Nephron progenitor cell (in vitro differentiated cells): ENCODE results near the gene ARL17A.
A peak's percentile ranks its signal among the peaks of the same experiment; 100 is the strongest.
"Not testable (repeated sequence)": the region's sequence is repeated elsewhere in the genome, so short reads cannot be mapped to it uniquely, and the experiment has no call there.

ENCODE experiments used
- DNase-seq: peaks from one replicate; pipeline ENCODE4 v3.0.0; 2021
- H3K27ac Mint-ChIP-seq: 2 replicates; pipeline ENCODE4 v1.8.0; 2021; ENCODE audit warnings: mild to moderate bottlenecking, moderate library complexity, mixed read lengths
- H3K27me3 Mint-ChIP-seq: 2 replicates; pipeline ENCODE4 v1.8.0; 2021; ENCODE audit warnings: mild to moderate bottlenecking, low read depth, mixed read lengths; ENCODE audit not compliant: poor library complexity
- H3K36me3 Mint-ChIP-seq: 2 replicates; pipeline ENCODE4 v1.8.0; 2021; ENCODE audit warnings: low read depth, mixed read lengths
- H3K4me1 Mint-ChIP-seq: 2 replicates; pipeline ENCODE4 v1.8.0; 2021; ENCODE audit warnings: mixed read lengths
- H3K4me3 Mint-ChIP-seq: 2 replicates; pipeline ENCODE4 v1.8.0; 2021; ENCODE audit warnings: mild to moderate bottlenecking, moderate library complexity, mixed read lengths
- H3K9me3 Mint-ChIP-seq: 2 replicates; pipeline ENCODE4 v1.8.0; 2021; ENCODE audit warnings: mild to moderate bottlenecking, moderate library complexity, mixed read lengths

Gene ARL17A

GRCh38 chr17:46579083-46580075 is at the start of gene ARL17A:
Gene ARL17A (minus strand): TSS chr17:46579691. CDS start chr17:46576322, 3,369 bp downstream.
- H3K4me3 Mint-ChIP-seq, H3K9me3 Mint-ChIP-seq: not testable (repeated sequence)
- peak; percentile 65 for DNase-seq

DNA sequence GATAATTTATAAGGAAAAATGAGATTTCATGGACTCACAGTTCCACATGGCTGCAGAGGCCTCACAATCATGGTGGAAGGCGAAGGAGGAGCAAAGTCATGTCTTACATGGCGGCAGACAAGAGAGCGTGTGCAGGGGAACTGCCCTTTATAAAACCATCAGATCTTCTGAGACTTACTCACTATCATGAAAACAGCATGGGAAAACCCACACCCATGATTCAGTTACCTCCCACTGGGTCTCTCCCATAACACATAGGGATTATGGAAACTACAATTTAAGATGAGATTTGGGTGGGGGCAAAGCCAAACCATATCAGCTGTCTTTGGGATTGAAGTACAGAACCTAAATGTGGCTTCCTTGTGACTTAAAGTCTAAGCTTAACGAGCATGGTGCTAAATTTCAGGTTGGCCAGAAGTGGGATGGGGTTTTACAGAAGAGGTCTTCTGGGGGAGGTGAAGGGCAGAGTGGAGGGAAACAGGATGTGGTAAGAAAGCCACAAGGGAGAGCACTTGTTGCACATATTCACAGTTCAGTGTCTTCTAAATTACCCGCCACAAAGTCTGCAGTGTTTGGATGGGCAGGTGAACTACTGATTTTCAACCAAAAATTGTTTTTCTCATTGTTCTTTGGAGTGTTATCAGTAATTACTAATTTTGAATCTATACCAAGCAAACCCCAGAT is 49.4 kb upstream of the ARL17A start:
- H3K27me3 Mint-ChIP-seq, DNase-seq, H3K9me3 Mint-ChIP-seq, H3K36me3 Mint-ChIP-seq, H3K27ac Mint-ChIP-seq, H3K4me3 Mint-ChIP-seq, H3K4me1 Mint-ChIP-seq: not testable (repeated sequence)

More at GRCh38 chr17:46579083-46580075, at the start of gene ARL17A:
- not testable (repeated sequence) for H3K36me3 Mint-ChIP-seq, H3K27ac Mint-ChIP-seq, H3K4me1 Mint-ChIP-seq, H3K27me3 Mint-ChIP-seq

- not testable (repeated sequence) for DNase-seq, H3K27ac Mint-ChIP-seq, H3K36me3 Mint-ChIP-seq, H3K9me3 Mint-ChIP-seq, H3K4me3 Mint-ChIP-seq, H3K4me1 Mint-ChIP-seq, H3K27me3 Mint-ChIP-seq
Measured at GRCh38 chr17:46627452-46627851, 48.0 kb upstream of the ARL17A start.

DNA sequence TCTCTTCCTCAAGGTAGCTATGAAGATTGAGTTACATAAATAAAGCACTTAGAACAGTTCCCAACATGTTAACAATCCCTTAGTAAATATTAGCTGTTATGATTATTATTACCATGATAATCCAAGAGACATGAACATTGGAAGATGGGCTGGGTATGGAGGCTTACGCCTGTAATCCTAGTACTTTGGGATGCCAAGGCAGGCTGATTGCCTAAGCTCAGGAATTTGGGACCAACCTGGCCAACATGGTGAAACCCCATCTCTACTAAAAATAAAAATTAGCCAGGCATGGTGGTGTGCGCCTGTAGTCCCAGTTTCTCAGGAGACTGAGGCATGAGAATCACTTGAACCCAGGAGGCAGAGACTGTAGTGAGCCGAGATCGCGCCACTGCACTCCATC is 45.2 kb upstream of the ARL17A start:
- H3K27ac Mint-ChIP-seq, H3K36me3 Mint-ChIP-seq, H3K4me3 Mint-ChIP-seq, DNase-seq, H3K9me3 Mint-ChIP-seq, H3K27me3 Mint-ChIP-seq, H3K4me1 Mint-ChIP-seq: not testable (repeated sequence)

DNA sequence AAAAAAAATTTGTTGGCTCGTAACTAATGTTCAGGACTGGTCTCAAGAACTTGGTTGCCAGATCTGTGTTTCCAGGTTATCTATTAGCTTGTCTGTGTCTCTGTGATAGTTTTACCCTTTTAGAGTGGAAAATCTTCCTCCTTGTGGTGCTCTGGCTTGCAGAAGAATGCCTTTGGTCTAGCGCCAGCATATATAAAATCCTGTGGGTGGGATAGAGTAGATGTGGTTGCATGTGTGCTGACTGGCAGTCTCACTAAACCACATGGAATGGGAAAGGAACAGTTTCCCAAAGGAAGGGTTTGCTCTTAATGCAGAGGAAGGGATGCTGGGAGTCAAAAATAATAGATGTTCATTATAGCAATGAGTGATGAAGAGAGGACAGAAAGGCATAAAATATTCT is 44.3 kb upstream of the ARL17A start:
- not testable (repeated sequence) for H3K4me1 Mint-ChIP-seq, H3K27ac Mint-ChIP-seq

DNA sequence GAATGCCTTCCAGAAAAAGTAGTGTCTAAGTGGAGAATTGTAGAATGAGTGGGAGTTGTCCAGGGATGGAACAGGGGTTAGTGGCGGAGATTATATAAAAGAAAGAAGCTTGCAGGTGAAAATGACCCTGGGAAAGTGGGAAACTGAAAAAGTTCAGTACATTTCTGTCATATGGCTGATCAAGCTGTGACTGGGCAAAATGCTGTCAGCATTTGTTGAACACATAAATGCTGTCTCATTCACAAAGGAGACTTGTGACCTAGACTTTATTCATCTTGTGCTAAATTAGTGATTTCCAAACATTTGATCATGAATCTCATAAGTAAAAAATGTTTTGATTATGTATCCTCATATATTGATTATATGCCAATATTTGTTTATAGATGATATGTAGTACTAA is 39.5 kb upstream of the ARL17A start:
- H3K36me3 Mint-ChIP-seq, DNase-seq, H3K27ac Mint-ChIP-seq, H3K4me1 Mint-ChIP-seq, H3K9me3 Mint-ChIP-seq, H3K27me3 Mint-ChIP-seq, H3K4me3 Mint-ChIP-seq: not testable (repeated sequence)

More for the DNA sequence above, 44.3 kb upstream of the ARL17A start:
- not testable (repeated sequence) for H3K9me3 Mint-ChIP-seq, H3K27me3 Mint-ChIP-seq, DNase-seq, H3K36me3 Mint-ChIP-seq, H3K4me3 Mint-ChIP-seq

DNA sequence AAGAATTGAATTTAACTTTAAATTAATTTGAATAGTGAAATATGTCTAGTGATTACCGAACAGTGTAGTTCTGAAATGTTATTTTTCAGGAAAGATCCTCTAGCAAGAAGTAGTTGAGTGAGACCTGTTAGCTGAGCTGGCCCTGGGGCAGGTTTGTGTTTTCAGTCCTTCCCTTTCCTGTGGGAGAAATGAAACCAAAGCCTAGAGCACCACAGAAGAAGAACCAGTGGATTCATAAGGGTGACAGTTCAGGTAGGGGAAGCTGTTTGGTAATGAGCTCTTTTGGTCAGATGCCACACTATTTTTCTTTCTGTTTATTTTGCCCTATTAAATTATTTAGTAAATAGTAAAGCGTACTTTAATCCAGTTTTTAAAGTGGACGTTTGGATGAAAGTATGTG is 37.6 kb upstream of the ARL17A start:
- not testable (repeated sequence) for H3K9me3 Mint-ChIP-seq, DNase-seq, H3K4me1 Mint-ChIP-seq, H3K27ac Mint-ChIP-seq, H3K4me3 Mint-ChIP-seq, H3K36me3 Mint-ChIP-seq, H3K27me3 Mint-ChIP-seq

- H3K27me3 Mint-ChIP-seq, H3K27ac Mint-ChIP-seq, H3K4me1 Mint-ChIP-seq, DNase-seq, H3K4me3 Mint-ChIP-seq, H3K9me3 Mint-ChIP-seq, H3K36me3 Mint-ChIP-seq: not testable (repeated sequence)
Measured at GRCh38 chr17:46613876-46614275, 34.4 kb upstream of the ARL17A start.

- not testable (repeated sequence) for H3K27ac Mint-ChIP-seq, H3K4me3 Mint-ChIP-seq, DNase-seq, H3K27me3 Mint-ChIP-seq, H3K36me3 Mint-ChIP-seq, H3K4me1 Mint-ChIP-seq, H3K9me3 Mint-ChIP-seq
Measured at GRCh38 chr17:46611304-46611703, 31.8 kb upstream of the ARL17A start.

DNA sequence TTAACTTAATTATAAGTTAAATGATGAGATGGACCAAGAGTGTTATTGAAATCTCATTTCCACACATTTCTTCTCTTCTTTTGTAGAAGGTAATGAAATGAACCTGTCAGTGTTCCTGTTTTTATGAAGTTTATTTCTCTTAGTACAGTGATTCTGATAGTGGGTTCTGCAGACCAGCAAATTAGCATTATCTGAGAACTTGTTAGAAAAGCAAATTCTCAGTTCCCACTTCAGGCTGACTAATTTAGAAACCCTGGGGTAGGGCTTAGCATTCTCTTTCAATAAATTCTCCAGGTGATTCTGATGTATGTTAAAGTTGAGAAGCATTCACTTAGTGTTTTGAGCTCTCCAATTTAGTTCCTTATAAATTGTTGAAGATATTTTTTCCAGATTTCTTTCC is 23.6 kb upstream of the ARL17A start:
- not testable (repeated sequence) for DNase-seq, H3K27me3 Mint-ChIP-seq, H3K4me3 Mint-ChIP-seq, H3K4me1 Mint-ChIP-seq, H3K27ac Mint-ChIP-seq, H3K9me3 Mint-ChIP-seq, H3K36me3 Mint-ChIP-seq

- H3K27ac Mint-ChIP-seq, H3K4me3 Mint-ChIP-seq, H3K27me3 Mint-ChIP-seq, H3K9me3 Mint-ChIP-seq, H3K4me1 Mint-ChIP-seq, DNase-seq, H3K36me3 Mint-ChIP-seq: not testable (repeated sequence)
Measured at GRCh38 chr17:46600767-46601166, 21.3 kb upstream of the ARL17A start.

DNA sequence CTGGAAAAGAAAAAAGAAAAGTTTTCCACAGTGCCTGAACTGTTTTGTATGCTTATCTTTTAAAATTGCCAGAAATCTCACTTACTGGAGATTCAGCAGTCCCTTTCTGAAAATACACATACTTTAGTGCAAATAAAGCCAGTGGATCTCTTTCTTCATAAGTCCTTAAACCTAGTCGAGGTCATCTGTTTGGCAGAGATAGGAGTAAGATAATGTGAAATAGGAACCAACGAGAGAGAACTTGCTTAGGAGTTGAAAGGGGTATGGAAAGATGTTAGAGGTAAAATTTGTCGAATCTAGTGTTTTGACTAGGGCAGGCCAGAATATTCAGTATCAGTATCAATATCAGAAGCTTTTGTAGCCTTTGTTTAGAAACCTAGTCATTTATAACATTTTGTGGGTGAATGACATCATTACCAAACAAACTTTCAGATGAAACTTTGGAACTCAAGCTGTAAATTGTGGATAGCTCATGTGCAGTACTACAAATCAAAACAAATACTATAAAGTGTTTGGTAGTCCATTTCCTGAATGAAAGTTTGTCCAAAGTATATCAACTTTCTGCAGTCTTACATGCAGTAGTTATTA is 18.9 kb upstream of the ARL17A start:
- H3K9me3 Mint-ChIP-seq, H3K4me1 Mint-ChIP-seq, H3K4me3 Mint-ChIP-seq, H3K27me3 Mint-ChIP-seq, DNase-seq, H3K36me3 Mint-ChIP-seq, H3K27ac Mint-ChIP-seq: not testable (repeated sequence)

GRCh38 chr17:46591332-46591731 is 11.8 kb upstream of the ARL17A start:
- DNase-seq, H3K27me3 Mint-ChIP-seq, H3K4me3 Mint-ChIP-seq, H3K9me3 Mint-ChIP-seq, H3K27ac Mint-ChIP-seq, H3K36me3 Mint-ChIP-seq, H3K4me1 Mint-ChIP-seq: not testable (repeated sequence)
